HG02943 (cell line): ENCODE results near the gene RGS6.
"Not testable (repeated sequence)": the region's sequence is repeated elsewhere in the genome, so short reads cannot be mapped to it uniquely, and the experiment has no call there.

ENCODE experiments used
- ATAC-seq: cut with Tn5 transposase; IDR thresholded peaks from one replicate; pipeline ENCODE4 v1.9.1; 2021; ENCODE audit warnings: mild to moderate bottlenecking, low read depth, moderate library complexity; ENCODE audit not compliant: unreplicated experiment

Gene RGS6

GRCh38 chr14:71932229-71932981, at the start of gene RGS6:
RGS6 (plus strand) TSS chr14:71932429.
- no peak for ATAC-seq

GRCh38 chr14:71883094-71883493, 49.1 kb upstream of the RGS6 start:
- ATAC-seq: no peak

DNA sequence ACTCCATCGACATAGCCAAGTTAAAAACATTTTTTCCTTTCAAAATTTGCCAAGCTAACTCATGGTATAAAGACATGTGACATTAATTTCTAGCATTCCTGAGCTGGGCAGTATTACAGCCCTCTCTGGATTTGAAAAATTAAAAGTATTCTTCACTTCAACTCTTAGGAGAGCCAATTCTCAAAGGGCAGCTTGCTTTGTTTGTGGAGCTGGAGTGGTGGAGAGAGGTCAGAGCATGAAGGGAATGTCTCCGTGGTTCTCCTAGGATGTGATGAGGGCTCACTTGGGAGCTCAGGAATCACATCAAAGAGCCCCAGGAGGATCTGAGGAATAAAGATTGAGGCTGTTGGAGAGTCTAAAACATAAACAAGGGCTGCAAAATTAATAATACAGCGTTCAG, 46.9 kb upstream of the RGS6 start:
- ATAC-seq: no peak

DNA sequence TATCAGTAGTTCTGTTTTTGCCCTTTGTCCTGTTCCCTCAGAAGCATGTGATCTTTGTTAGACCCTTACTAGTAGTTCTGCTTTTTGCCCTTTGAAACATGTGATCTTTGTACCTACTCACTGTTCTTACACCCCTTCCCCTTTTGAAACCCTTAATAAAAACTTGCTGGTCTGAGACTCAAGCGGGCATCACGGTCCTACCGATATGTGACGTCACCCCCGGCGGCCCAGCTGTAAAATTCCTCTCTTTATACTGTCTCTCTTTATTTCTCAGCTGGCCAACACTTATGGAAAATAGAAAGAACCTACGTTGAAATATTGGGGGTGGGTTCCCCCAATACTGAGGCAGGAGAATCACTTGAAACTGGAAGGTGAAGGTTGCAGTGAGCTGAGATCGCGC, 44.4 kb upstream of the RGS6 start:
- ATAC-seq: not testable (repeated sequence)

GRCh38 chr14:71890541-71890940, 41.7 kb upstream of the RGS6 start:
- ATAC-seq: no peak

- no peak for ATAC-seq
Observed at GRCh38 chr14:71891185-71891584, 41.0 kb upstream of the RGS6 start.

- ATAC-seq: no peak
Observed at GRCh38 chr14:71891970-71892369, 40.3 kb upstream of the RGS6 start.

DNA sequence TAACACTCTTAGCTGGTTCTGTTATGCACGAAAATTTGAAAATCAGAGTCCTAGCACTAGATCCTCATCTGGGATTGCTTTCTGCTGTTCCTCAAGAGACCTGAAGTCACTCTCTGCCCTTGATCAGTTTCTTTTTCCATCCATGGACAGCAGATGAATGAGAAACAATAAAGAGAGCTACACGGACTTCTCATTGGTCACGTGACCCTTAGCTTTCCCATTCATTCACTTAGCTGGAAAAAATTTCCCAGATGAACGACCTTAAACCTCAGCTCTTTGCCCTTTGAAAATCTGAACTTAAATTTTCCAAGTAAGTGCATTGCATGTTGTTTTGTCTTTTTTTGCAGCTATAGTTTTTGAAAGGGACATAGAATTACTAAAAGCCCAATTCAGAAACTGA, 27.2 kb upstream of the RGS6 start:
- ATAC-seq: no peak

DNA sequence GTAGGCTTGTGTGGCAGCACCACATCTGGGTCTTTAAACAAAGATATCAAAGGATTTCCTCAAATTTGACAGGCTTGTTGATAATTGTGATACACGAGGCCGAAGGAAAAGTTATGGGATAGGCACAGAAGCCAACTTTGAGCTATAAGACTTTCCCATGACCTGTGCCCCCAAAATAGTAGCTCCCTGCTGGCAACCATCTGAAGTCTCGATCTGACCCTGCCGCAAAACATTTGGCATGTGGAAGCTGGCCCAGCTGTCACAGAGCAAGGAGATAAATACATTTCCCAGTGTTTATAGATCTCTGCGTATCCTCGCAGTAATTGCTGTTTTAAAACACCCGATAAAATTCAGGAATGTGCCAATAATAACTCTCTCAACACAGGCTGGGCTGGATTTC, 26.4 kb upstream of the RGS6 start:
- ATAC-seq: no peak

DNA sequence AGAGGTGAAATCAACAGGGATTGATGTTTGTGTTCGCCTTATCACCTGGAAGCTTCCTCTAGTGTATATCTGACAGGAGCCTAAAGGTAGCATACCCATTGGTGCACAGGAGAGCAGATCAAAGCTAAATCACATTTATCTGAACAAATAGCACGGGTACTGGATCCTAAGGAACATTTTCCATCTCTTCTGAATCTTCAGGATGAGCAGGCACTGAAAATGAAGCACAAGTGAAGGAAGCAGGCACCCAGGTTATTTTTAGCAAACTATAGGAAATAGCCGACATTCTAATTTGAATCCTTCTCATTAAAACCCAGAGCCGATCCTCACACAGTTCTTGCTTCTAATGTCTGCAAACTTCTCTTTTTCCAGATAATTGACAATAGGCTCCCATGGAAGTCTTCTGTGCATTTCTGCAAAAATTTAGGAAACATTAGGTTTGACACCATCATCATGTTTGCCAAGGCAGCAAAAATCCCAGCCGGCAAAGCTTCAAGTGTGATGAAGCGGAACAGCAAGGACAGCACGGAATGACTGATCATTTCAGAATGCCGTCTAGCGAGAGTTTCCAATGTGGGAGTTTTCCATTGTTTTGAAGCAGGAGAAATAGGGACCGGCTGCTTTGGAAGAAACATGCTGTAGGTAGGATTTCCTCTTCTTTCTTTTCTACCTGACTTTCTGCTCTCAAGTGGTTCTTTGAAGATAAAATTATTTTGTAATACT, 24.3 kb upstream of the RGS6 start:
- no peak for ATAC-seq

GRCh38 chr14:71911669-71912068, 20.6 kb upstream of the RGS6 start:
- ATAC-seq: no peak

GRCh38 chr14:71913342-71913741, 18.9 kb upstream of the RGS6 start:
- no peak for ATAC-seq

DNA sequence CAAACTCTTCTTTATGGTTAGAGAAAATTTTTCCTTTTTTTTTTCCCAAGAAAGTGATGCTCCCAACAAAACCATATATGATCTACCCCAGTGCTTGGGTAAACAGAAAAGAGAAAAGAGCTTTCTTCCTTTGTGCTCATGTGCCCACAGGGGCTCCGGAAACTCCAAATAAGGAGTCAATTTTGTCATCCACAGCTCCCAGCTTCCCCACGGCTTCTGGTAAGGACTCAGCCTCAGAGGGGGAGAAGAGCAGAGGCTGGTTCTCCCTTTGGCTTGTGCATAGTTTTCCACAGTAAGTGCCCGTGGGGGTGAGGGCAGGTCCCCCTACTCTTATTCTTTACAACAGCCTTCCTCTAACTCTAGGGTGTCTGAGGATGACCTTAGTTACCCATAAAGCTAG, 13.3 kb upstream of the RGS6 start:
- no peak for ATAC-seq

- ATAC-seq: no peak
Observed at GRCh38 chr14:71923513-71923912, 8.7 kb upstream of the RGS6 start.

DNA sequence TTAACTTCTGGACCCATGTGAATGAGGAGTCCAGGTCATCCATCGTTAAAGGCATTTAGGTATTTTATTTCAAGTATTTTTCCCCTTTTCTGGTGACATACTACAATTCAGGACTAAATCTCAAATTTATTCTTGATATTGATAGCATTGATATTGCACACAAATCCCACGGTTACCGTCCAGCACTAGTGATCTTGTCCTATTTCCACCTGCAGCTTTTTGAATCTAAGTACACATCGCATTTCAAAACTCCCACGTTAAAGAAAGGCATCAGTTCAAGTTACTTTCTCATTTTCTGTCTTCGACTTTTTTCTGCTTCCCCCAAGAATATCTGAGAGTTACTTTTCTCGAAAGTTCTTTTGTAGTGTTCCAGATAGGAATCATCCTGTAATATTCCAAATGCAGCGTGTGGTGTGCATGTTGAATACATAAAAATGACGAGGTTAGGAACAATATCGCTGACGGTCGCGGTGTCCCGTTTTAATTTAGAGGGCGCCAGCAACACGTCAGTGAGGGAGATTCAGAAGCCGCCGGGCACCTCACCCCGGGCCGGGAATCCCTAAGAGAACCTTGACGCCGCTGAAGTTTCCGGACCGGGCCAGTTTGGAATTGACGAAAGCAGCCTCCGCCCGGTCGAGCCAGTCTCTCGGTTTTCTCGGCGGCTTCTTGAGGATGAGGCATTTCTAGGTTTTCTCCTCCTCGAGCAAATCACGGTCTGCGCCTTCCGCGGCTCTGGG, 569 bp upstream of the RGS6 start:
- no peak for ATAC-seq

DNA sequence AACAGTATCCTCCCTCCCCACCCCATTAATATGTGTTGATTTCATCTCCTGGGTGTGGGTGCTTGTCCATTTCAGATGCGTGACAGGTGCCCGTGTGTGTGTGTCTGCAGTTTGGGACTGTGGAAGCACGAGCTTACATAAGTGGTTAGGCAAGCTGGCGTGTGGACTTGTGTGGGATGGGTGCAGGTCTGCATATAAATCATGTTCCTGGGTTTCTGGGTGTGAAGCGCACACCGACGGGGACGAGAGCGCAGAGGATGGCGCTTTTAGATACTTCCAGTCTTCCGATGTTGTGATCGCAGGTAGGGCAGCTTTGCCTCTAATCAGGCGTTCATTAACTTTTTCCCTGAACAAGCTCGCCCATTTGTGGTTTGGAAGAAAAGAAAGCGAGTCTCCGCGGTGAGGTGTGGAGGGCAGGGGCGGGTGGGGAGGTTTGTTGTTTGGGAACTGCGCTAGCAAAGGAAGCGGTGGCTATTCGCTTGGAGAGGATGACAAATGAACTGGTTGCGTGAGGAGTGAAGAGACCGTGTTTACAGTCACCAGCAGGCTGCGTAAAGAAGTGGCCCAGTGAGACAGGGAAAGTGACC, 865 bp downstream of the RGS6 start:
- ATAC-seq: no peak

- not testable (repeated sequence) for ATAC-seq
Observed at GRCh38 chr14:71938273-71938672, 6.0 kb downstream of the RGS6 start.

DNA sequence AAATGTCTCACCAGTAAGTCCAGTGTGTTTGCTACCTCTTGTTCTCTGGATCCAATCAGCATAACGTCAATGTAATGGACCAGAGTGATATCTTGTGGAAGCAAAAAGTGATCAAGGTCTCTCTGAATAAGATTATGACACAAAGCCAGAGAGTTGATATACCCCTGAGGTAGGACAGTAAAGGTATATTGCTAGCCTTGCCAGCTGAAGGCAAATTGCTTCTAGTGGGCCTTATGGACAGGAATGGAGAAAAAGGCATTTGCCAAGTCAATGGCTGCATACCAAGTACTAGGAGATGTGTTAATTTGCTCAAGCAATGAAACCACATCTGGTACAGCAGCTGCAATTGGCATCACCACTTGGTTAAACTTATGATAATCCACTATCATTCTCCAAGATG, 7.1 kb downstream of the RGS6 start:
- not testable (repeated sequence) for ATAC-seq

DNA sequence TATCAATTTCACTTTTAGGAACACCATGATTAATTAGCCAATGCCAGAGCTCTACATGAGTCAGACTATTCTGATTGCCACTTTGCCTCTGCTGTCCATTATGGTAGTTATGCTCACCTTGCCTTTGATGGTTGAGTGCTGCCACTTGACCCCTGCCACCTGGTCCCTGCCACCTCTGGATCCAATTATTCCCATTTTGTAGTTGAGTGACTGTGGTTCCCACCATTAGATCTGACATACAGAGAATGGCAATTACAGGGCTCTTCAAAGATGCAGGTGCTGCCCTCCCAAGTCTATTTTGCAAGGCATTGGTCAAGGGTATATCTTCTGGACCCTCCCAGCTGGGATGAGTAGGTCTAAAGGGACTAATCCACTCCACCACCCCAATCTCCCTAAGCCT, 8.3 kb downstream of the RGS6 start:
- ATAC-seq: not testable (repeated sequence)

GRCh38 chr14:71941616-71942015, 9.4 kb downstream of the RGS6 start:
- ATAC-seq: not testable (repeated sequence)
